ENCODE data around the gene MKLN1.

GRCh38 chr7:131281266-131282048 lies 46.2 kb upstream of the MKLN1 start:
- TF ChIP-seq CTCF (IDR thresholded peaks at IDR 0.05) (no peak), POLR2A (IDR thresholded peaks at IDR 0.05) (no peak)

Measured in thyroid gland (tissue), 4 donors.